ENCODE results near the gene GPR17.

GPR17 gene

GRCh38 chr2:127662937-127663565 lies 17.1 kb downstream of the GPR17 start:
- H3K4me3 ChIP-seq (ENCODE audit: low read length): no peak overlapping the region
- TF ChIP-seq CTCF (conservative IDR thresholded peaks at IDR 0.05; ENCODE audit: low read depth, low read length): no peak
- no peak for DNase-seq (ENCODE audit: low read depth)

- DNase-seq (ENCODE audit: low read depth): no peak
- no peak overlapping the region for H3K4me3 ChIP-seq (ENCODE audit: low read length)
These were observed 17.7 kb downstream of the GPR17 start for GRCh38 chr2:127663566-127664064.

GRCh38 chr2:127664065-127664894 lies 18.3 kb downstream of the GPR17 start:
- no peak for DNase-seq (ENCODE audit: low read depth)

More at GRCh38 chr2:127663566-127664064, 17.7 kb downstream of the GPR17 start:
- no peak for TF ChIP-seq CTCF (conservative IDR thresholded peaks at IDR 0.05; ENCODE audit: low read depth, low read length)

GRCh38 chr2:127664895-127665225 lies 18.9 kb downstream of the GPR17 start:
- TF ChIP-seq CTCF (conservative IDR thresholded peaks at IDR 0.05; ENCODE audit: low read depth, low read length): no peak
- no peak for DNase-seq (ENCODE audit: low read depth)

More at GRCh38 chr2:127664065-127664894, 18.3 kb downstream of the GPR17 start:
- H3K4me3 ChIP-seq (ENCODE audit: low read length): peak overlapping the region; percentile 22
- no peak for TF ChIP-seq CTCF (conservative IDR thresholded peaks at IDR 0.05; ENCODE audit: low read depth, low read length)

GRCh38 chr2:127665267-127665893 lies 19.4 kb downstream of the GPR17 start:
- no peak for DNase-seq (ENCODE audit: low read depth)
- no peak overlapping the region for H3K4me3 ChIP-seq (ENCODE audit: low read length)

More at GRCh38 chr2:127664895-127665225, 18.9 kb downstream of the GPR17 start:
- H3K4me3 ChIP-seq (ENCODE audit: low read length): no peak overlapping the region

GRCh38 chr2:127669056-127669455 lies 23.1 kb downstream of the GPR17 start:
- no peak for DNase-seq (ENCODE audit: low read depth)
- no peak overlapping the region for H3K4me3 ChIP-seq (ENCODE audit: low read length)
- no peak for TF ChIP-seq CTCF (conservative IDR thresholded peaks at IDR 0.05; ENCODE audit: low read depth, low read length)

More at GRCh38 chr2:127665267-127665893, 19.4 kb downstream of the GPR17 start:
- no peak for TF ChIP-seq CTCF (conservative IDR thresholded peaks at IDR 0.05; ENCODE audit: low read depth, low read length)
